BE2C (cell line): ENCODE measurements around the gene NSMCE4A.

Experiments used
- DNase-seq: peaks from one replicate; pipeline ENCODE4 v3.0.0-alpha.2; 2020
- H3K27me3 ChIP-seq: fragments of 250-450 bp; sonication (Bioruptor Pico); 2 replicates; pipeline ENCODE4 v1.5.1; 2020; ENCODE audit warnings: mild to moderate bottlenecking
- H3K36me3 ChIP-seq: fragments of 250-450 bp; sonication (Bioruptor Pico); 2 replicates; pipeline ENCODE4 v1.5.1; 2020; ENCODE audit warnings: mild to moderate bottlenecking
- H3K4me1 ChIP-seq: fragments of 250-450 bp; sonication (Bioruptor Pico); 2 replicates; pipeline ENCODE4 v1.5.1; 2020
- H3K4me3 ChIP-seq: 2 replicates; pipeline ENCODE4 v1.5.1; 2011; ENCODE audit warnings: low read depth, low read length
- H3K9me3 ChIP-seq: fragments of 250-450 bp; sonication (Bioruptor Pico); 2 replicates; pipeline ENCODE4 v1.5.1; 2020
- TF ChIP-seq, protein P1 (sequence below): IDR thresholded peaks from 2 replicates; pipeline ENCODE4 v1.5.1; 2012; ENCODE audit warnings: mild to moderate bottlenecking, low read depth, low read length

NSMCE4A gene

DNA sequence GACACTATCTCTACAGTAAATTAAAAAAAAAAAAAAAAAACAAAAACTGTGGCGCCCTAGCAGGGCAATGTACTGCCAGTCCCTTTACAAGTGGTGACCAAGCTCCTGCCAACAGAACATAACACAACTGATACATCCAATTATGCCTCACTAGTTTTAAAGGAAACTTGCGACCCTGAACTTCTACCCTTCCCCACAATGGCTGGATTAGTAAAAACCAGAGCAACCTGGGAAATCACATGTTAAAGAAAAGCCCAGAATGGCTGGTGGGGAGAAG is 63.7 kb downstream of the NSMCE4A start:
- TF ChIP-seq, protein P1, sequence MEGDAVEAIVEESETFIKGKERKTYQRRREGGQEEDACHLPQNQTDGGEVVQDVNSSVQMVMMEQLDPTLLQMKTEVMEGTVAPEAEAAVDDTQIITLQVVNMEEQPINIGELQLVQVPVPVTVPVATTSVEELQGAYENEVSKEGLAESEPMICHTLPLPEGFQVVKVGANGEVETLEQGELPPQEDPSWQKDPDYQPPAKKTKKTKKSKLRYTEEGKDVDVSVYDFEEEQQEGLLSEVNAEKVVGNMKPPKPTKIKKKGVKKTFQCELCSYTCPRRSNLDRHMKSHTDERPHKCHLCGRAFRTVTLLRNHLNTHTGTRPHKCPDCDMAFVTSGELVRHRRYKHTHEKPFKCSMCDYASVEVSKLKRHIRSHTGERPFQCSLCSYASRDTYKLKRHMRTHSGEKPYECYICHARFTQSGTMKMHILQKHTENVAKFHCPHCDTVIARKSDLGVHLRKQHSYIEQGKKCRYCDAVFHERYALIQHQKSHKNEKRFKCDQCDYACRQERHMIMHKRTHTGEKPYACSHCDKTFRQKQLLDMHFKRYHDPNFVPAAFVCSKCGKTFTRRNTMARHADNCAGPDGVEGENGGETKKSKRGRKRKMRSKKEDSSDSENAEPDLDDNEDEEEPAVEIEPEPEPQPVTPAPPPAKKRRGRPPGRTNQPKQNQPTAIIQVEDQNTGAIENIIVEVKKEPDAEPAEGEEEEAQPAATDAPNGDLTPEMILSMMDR: no peak
- Histone ChIP-seq H3K9me3 (no peaks in the 10 kb centered on the region), H3K27me3 (no peaks in the 10 kb centered on the region), H3K4me1 (no peaks in the 10 kb centered on the region), H3K36me3 (no peaks in the 10 kb centered on the region; the same call in 1 of the 2 replicates), H3K4me3 (no peak overlapping the region)
- DNase-seq: no peak

DNA sequence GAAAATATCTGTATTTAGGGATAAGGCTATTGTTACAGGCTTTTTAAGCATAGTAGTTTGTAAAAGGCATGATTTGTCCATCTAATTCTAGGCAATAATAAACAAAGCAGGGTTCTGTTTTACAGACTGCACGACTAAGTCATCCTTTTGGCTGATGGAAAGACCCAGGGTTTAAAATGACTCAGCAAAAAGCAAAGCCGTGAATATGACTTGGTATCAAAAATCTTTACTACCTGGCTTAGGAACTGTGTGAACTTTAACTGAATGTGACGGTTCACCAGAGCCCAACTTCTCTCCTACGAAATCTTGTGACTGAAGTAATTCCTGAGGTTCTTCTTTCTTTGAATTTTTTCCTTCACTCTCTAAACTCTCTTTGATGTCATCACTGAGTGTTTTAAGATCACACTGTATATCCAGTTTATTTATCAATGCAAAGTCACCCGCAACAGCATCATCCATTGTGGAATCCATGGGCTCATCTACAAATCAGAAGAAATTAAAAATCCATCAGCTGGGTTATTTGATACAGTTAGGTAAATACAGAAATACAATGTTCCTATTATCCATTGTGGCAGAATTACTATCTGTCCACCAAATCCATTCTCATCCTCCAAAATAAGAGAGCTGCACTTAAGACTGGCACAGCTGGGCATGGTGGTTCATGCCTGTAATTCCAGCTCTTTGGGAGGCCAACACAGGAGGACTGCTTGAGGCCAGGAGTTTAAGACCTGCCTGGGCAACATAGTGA is 64.2 kb downstream of the NSMCE4A start:
- Histone ChIP-seq H3K4me1 (no peaks in the 10 kb centered on the region), H3K27me3 (no peaks in the 10 kb centered on the region), H3K36me3 (no peaks in the 10 kb centered on the region; the same call in 1 of the 2 replicates), H3K9me3 (no peaks in the 10 kb centered on the region), H3K4me3 (no peak overlapping the region)
- DNase-seq: no peak
- TF ChIP-seq, protein P1: no peak
